Esophagus muscularis mucosa (tissue), 3 donors: ENCODE data around the gene CLSTN3.

Experiments used
- POLR2AphosphoS5 ChIP-seq, 2 donors: sonication (generic); formaldehyde crosslinking; IDR thresholded peaks; one replicate each; pipeline ENCODE4 v1.6.1; 2017; ENCODE audit warnings: antibody characterized with exemption in 2 of 2
- TF ChIP-seq, protein P1 (sequence below), 3 experiments: fragments of 200-600 bp in 2 of 3; fragments of 450-650 bp in 1 of 3; sonication (generic) in 2 of 3; IDR thresholded peaks; one replicate each; pipeline ENCODE4 v1.5.1; 2017 to 2019; ENCODE audit warnings: antibody characterized with exemption in 3 of 3, mild to moderate bottlenecking in 2 of 3, moderate library complexity in 1 of 3

DNA sequence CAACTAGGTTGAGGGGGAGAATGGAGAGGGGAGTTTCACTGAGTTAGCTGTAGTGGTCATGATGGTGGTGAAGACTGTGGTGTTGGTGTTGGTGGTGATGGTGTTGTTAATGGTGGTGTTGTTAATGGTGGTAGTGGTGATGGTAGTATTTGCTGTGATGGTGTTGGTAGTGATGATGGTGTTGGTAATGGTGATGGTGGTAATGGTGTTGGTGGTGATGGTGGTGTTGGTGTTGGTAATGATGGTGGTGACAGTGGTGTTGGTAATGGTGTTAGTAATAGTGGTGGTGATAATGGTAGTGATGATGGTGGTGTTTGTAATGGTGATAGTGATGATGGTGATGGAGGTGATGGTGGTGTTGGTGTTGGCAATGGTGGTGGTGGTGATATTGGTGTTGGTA, 47.0 kb upstream of the CLSTN3 start:
- TF ChIP-seq POLR2AphosphoS5 (IDR thresholded peaks at IDR 0.05), result no peak
- TF ChIP-seq, protein P1, sequence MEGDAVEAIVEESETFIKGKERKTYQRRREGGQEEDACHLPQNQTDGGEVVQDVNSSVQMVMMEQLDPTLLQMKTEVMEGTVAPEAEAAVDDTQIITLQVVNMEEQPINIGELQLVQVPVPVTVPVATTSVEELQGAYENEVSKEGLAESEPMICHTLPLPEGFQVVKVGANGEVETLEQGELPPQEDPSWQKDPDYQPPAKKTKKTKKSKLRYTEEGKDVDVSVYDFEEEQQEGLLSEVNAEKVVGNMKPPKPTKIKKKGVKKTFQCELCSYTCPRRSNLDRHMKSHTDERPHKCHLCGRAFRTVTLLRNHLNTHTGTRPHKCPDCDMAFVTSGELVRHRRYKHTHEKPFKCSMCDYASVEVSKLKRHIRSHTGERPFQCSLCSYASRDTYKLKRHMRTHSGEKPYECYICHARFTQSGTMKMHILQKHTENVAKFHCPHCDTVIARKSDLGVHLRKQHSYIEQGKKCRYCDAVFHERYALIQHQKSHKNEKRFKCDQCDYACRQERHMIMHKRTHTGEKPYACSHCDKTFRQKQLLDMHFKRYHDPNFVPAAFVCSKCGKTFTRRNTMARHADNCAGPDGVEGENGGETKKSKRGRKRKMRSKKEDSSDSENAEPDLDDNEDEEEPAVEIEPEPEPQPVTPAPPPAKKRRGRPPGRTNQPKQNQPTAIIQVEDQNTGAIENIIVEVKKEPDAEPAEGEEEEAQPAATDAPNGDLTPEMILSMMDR (IDR thresholded peaks at IDR 0.05), result no peak
